ENCODE measurements around the gene PCED1A.
"Not testable (repeated sequence)": the region's sequence is repeated elsewhere in the genome, so short reads cannot be mapped to it uniquely, and the experiment has no call there.

The PCED1A gene

GRCh38 chr20:2865630-2866029, 25.2 kb upstream of the PCED1A start:
- no peak for DNase-seq

GRCh38 chr20:2865101-2865500, 24.6 kb upstream of the PCED1A start:
- no peak for DNase-seq

GRCh38 chr20:2864626-2865025, 24.2 kb upstream of the PCED1A start:
- no peak for DNase-seq

- no peak for DNase-seq
Measured at GRCh38 chr20:2859330-2860121, 19.1 kb upstream of the PCED1A start.

- no peak for DNase-seq
Measured at GRCh38 chr20:2858591-2858990, 18.1 kb upstream of the PCED1A start.

- no peak for DNase-seq
Measured at GRCh38 chr20:2851086-2851485, 10.6 kb upstream of the PCED1A start.

- no peak for DNase-seq
Measured at GRCh38 chr20:2849529-2849928, 9.1 kb upstream of the PCED1A start.

GRCh38 chr20:2847802-2848201, 7.3 kb upstream of the PCED1A start:
- DNase-seq, result no peak

GRCh38 chr20:2846698-2847097, 6.2 kb upstream of the PCED1A start:
- no peak for DNase-seq

GRCh38 chr20:2845607-2846006, 5.2 kb upstream of the PCED1A start:
- DNase-seq, result no peak

GRCh38 chr20:2840967-2841531, 594 bp upstream of the PCED1A start:
- peak in 1 of 2 donors; percentile 27 for DNase-seq

GRCh38 chr20:2839732-2840137, 720 bp downstream of the PCED1A start:
- DNase-seq, result no peak

GRCh38 chr20:2838847-2839671, 1.4 kb downstream of the PCED1A start:
- no peak for DNase-seq

GRCh38 chr20:2838170-2838797, 2.2 kb downstream of the PCED1A start:
- no peak for DNase-seq

GRCh38 chr20:2837221-2837960, 3.1 kb downstream of the PCED1A start:
- no peak for DNase-seq

GRCh38 chr20:2836035-2836434, 4.4 kb downstream of the PCED1A start:
- no peak for DNase-seq

GRCh38 chr20:2835331-2835796, 5.1 kb downstream of the PCED1A start:
- DNase-seq, result no peak

GRCh38 chr20:2834401-2835110, 5.9 kb downstream of the PCED1A start:
- DNase-seq, result no peak

- DNase-seq, result no peak
Measured at GRCh38 chr20:2833761-2834160, 6.7 kb downstream of the PCED1A start.

- DNase-seq, result not testable (repeated sequence)
Measured at GRCh38 chr20:2831206-2831605, 9.2 kb downstream of the PCED1A start.

- DNase-seq, result no peak
Measured at GRCh38 chr20:2829376-2829775, 11.1 kb downstream of the PCED1A start.

GRCh38 chr20:2826655-2827054, 13.8 kb downstream of the PCED1A start:
- DNase-seq, result no peak

Measured in stimulated activated CD4-positive, alpha-beta T cell treated with anti-CD3 and anti-CD28 coated beads, Interleukin-2, amount 100 ng/mL, for 48 hours (primary cell).